Adrenal gland (tissue), 5 donors: Measurements from ENCODE around the gene BSN.

Experiments
- POLR2A ChIP-seq, 2 donors: fragments of 450-650 bp; IDR thresholded peaks; one replicate each; pipeline ENCODE4 v1.6.1; 2017; ENCODE audit warnings: antibody characterized with exemption in 2 of 2, mild to moderate bottlenecking in 2 of 2, moderate library complexity in 1 of 2
- TF ChIP-seq, protein P1 (sequence below), 6 experiments: fragments of 450-650 bp in 4 of 6; fragments of 200-600 bp in 2 of 6; sonication (generic) in 1 of 6; IDR thresholded peaks; 1 replicate in 5 of 6; 2 replicates in 1 of 6; pipeline versions ENCODE4 v1.5.1 to v1.8.0; 2016 to 2021; ENCODE audit warnings: antibody characterized with exemption in 6 of 6, mild to moderate bottlenecking in 2 of 6, moderate library complexity in 1 of 6
- donor health status: DM: no; HTN: no; CAD: no.

DNA sequence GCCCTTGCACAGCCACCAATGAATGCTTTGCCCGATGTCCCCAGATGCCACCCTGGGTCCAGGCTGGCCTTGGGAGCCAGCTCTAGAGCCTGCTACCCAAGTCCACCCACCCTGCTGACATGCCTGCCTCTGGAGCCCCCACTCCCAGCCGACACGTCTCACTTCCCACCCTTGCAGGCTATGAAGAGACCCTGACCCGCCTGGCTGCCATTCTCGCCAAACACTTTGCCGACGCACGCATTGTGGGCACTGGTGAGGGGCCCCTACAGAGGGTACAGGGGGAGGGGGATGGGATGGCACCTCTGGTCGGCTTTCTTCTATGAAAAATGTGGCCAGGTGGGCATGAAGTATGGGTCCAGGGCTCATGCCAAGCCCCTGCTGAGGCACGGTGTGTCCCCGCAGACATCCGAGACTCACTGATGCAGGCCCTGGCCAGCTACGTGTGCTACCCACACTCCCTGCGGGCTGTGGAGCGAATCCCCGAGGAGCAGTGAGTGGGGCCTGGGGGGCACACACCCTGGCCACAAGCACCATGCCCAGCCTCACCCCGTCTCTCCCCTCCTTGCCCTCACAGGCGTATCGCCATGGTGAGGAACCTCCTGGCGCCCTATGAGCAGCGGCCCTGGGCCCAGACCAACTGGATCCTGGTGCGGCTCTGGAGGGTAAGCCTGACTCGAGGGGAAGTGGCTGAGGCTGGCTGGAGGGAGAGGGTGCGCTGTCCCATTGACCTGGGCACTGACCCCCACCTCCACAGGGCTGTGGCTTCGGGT, 159.2 kb downstream of the BSN start:
- TF ChIP-seq, protein P1, sequence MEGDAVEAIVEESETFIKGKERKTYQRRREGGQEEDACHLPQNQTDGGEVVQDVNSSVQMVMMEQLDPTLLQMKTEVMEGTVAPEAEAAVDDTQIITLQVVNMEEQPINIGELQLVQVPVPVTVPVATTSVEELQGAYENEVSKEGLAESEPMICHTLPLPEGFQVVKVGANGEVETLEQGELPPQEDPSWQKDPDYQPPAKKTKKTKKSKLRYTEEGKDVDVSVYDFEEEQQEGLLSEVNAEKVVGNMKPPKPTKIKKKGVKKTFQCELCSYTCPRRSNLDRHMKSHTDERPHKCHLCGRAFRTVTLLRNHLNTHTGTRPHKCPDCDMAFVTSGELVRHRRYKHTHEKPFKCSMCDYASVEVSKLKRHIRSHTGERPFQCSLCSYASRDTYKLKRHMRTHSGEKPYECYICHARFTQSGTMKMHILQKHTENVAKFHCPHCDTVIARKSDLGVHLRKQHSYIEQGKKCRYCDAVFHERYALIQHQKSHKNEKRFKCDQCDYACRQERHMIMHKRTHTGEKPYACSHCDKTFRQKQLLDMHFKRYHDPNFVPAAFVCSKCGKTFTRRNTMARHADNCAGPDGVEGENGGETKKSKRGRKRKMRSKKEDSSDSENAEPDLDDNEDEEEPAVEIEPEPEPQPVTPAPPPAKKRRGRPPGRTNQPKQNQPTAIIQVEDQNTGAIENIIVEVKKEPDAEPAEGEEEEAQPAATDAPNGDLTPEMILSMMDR (IDR thresholded peaks at IDR 0.05) = no peak
- no peak for TF ChIP-seq POLR2A (IDR thresholded peaks at IDR 0.05)
